Ovary (tissue), 9 donors: Measurements from ENCODE around the gene MTX3. TPM values are rescaled to one million over a fixed set of nuclear protein-coding genes. Genes with fewer than 3 reads are reported as not detected.
A peak's percentile ranks its signal among the peaks of the same experiment; 100 is the strongest.

Experiments
- DNase-seq, 5 donors: peaks; one replicate each; pipeline ENCODE4 v3.0.0-alpha.2; 2019 to 2020
- H3K27ac ChIP-seq, 2 donors: fragments of 200-600 bp; one replicate each; pipeline versions ENCODE4 v1.5.1 to v1.8.0; 2019 to 2022
- H3K27me3 ChIP-seq: fragments of 200-600 bp; one replicate; pipeline ENCODE4 v1.8.0; 2022
- H3K36me3 ChIP-seq: fragments of 200-600 bp; sonication (generic); one replicate; pipeline ENCODE4 v1.5.1; 2019
- H3K4me1 ChIP-seq: one replicate; pipeline ENCODE4 v1.8.1; 2013; ENCODE audit warnings: mild to moderate bottlenecking, moderate library complexity; ENCODE audit not compliant: insufficient read depth
- H3K4me3 ChIP-seq: fragments of 200-600 bp; sonication (generic); one replicate; pipeline ENCODE4 v1.5.1; 2017
- H3K9me3 ChIP-seq, 2 donors: fragments of 200-600 bp in 1 of 2; sonication (generic) in 1 of 2; one replicate each; pipeline versions ENCODE4 v1.5.1 to v1.8.1; 2013 to 2019; ENCODE audit warnings: mild to moderate bottlenecking in 1 of 2, moderate library complexity in 1 of 2
- EP300 ChIP-seq: sonication (generic); formaldehyde crosslinking; IDR thresholded peaks from one replicate; pipeline ENCODE4 v1.6.1; 2017; ENCODE audit warnings: antibody characterized with exemption
- POLR2A ChIP-seq: fragments of 450-650 bp; IDR thresholded peaks from one replicate; pipeline ENCODE4 v1.6.1; 2017; ENCODE audit warnings: antibody characterized with exemption, mild to moderate bottlenecking, moderate library complexity
- WGBS, 3 donors: extraction: QIAGEN DNeasy Blood & Tissue Kit in 1 of 3; methylation state at CpG; one replicate each; pipeline versions ENCODE4 v1.1.5 to v1.1.7; 2013 to 2017; 5-methylcytosine and 5-hydroxymethylcytosine counted together
- intact Hi-C, 4 donors: fragments of 100-400 bp; cut with DNase I; formaldehyde crosslinking; loops; one replicate each; pipeline versions ENCODE4 v1.11.0 to v1.15.1; 2022 to 2023
- polyA plus RNA-seq, 2 donors: library from polyadenylated mRNA; stranded (reverse); fragments of 200-250 nt in 1 of 2; fragments of 350-450 nt in 1 of 2; fragmentation: Illumina TruSeq in 1 of 2; extraction: RNeasy Lipid Tissue Mini Kit (QIAGEN cat#74804) in 1 of 2; gene quantifications; one replicate each; pipeline ENCODE4 v1.2.3, GENCODE V29; 2013 to 2014
- total RNA-seq, 7 donors: library from RNA; depleted of rRNA in 2 of 7; stranded (reverse); fragments of >200 nt in 2 of 7; fragmentation: NEBNext Ultra II Directional in 3 of 7; extraction: Animal tissue kit (Norgen Biotek cat#: 25700) in 3 of 7; gene quantifications; one replicate each; pipeline versions ENCODE4 v1.1.0 to v1.2.4, GENCODE V29; 2016 to 2023
- TF ChIP-seq, protein P1 (sequence below), 3 donors: fragments of 450-650 bp in 2 of 3; fragments of 200-600 bp in 1 of 3; IDR thresholded peaks; one replicate each; pipeline versions ENCODE4 v1.5.1 to v1.8.0; 2016 to 2022; ENCODE audit warnings: antibody characterized with exemption in 3 of 3, mild to moderate bottlenecking in 1 of 3
- donor health status: DM: no; HTN: no; CAD: no; lungs with moderate emphysema.
- donor health status: DM: no; HTN: no; CAD: no.
- donor health status: Bipolar disorder and iron deficiency.
- donor health status: DM: yes; HTN: yes; CAD: no.
- donor health status: DM: no; HTN: no; CAD: no.
- donor health status: DM: yes; HTN: yes; CAD: no.

The MTX3 gene
- total and polyA plus RNA-seq, 9 donors: 8.2 to 24.3 (median 16.7) TPM

DNA sequence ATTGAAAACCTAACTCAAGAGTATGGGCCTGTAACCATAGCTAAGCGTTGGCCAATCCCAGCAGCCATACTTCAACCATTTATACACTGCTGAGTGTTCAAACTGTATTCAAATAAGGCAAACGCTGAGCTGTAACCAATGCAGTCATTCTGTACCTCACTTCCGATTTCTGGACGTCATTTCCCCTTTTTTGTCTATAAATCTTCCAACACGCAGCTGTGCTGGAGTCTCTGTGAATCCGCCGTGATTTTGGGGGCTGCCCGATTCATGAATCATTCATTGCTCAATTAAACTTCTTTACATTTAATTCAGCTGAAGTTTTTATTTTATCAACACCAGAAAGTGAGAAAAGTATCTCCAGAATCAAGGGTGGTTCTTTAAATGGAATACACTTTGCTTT, 31.7 kb downstream of the MTX3 start:
- no peak for DNase-seq
- intact Hi-C loops: no loop called here
- TF ChIP-seq, protein P1, sequence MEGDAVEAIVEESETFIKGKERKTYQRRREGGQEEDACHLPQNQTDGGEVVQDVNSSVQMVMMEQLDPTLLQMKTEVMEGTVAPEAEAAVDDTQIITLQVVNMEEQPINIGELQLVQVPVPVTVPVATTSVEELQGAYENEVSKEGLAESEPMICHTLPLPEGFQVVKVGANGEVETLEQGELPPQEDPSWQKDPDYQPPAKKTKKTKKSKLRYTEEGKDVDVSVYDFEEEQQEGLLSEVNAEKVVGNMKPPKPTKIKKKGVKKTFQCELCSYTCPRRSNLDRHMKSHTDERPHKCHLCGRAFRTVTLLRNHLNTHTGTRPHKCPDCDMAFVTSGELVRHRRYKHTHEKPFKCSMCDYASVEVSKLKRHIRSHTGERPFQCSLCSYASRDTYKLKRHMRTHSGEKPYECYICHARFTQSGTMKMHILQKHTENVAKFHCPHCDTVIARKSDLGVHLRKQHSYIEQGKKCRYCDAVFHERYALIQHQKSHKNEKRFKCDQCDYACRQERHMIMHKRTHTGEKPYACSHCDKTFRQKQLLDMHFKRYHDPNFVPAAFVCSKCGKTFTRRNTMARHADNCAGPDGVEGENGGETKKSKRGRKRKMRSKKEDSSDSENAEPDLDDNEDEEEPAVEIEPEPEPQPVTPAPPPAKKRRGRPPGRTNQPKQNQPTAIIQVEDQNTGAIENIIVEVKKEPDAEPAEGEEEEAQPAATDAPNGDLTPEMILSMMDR (IDR thresholded peaks at IDR 0.05): no peak
- TF ChIP-seq EP300 (no peak), POLR2A (no peak)
- no peaks in the 10 kb centered on the region for H3K4me1 ChIP-seq
- no peaks in the 10 kb centered on the region for H3K27me3 ChIP-seq
- 83 to 89% (median 85%) methylated on average over 8 of the region's 8 CpGs for WGBS, 3 donors
- no peaks in the 10 kb centered on the region for H3K36me3 ChIP-seq
- no peak overlapping the region for H3K4me3 ChIP-seq
- no peak overlapping the region for H3K27ac ChIP-seq
- no peaks in the 10 kb centered on the region for H3K9me3 ChIP-seq

DNA sequence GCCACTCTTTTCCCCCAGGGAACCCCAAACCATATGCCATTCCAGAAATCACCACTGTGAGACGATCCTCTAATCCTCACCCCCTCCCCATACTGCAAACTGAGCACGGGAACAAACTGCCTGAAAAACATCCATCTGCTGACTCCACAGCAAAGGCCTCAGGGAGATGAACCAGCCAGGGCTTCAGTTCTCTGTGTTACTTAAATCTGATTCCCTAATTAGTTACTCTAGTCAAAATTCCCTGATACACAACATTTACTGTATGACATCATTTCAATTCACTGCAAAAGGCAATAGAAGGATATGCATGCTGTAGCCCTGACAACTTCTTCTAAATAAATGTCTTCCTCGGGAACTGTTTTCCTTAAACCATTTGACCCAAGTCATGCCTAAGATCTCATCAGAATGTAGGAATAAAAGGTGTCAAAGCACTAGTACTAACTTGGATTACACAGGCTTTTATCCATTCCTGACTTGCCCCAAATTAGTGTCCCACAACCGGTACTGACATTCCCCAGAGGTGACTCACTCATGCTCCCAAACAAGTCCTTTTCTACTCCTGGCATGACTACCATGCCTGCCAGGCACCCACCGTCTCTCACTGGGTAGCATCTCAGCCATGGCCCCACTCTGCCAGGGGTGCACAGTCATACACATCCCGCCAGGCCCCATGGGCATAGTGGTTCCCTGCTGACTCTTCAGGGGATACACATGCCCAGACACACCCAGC, 35.0 kb downstream of the MTX3 start:
- Histone ChIP-seq H3K4me1 (no peaks in the 10 kb centered on the region), H3K27me3 (no peaks in the 10 kb centered on the region), H3K4me3 (no peak overlapping the region), H3K36me3 (no peaks in the 10 kb centered on the region), H3K9me3 (no peaks in the 10 kb centered on the region), H3K27ac (peak overlapping the region in 1 of 2 donors; percentile 17)
- DNase-seq: no peak
- 48 to 57% (median 56%) methylated on average over 6 of the region's 6 CpGs for WGBS, 3 donors
- TF ChIP-seq, protein P1 (IDR thresholded peaks at IDR 0.05): no peak
- TF ChIP-seq EP300: no peak
- no peak for TF ChIP-seq POLR2A
- intact Hi-C loops: no loop called here

DNA sequence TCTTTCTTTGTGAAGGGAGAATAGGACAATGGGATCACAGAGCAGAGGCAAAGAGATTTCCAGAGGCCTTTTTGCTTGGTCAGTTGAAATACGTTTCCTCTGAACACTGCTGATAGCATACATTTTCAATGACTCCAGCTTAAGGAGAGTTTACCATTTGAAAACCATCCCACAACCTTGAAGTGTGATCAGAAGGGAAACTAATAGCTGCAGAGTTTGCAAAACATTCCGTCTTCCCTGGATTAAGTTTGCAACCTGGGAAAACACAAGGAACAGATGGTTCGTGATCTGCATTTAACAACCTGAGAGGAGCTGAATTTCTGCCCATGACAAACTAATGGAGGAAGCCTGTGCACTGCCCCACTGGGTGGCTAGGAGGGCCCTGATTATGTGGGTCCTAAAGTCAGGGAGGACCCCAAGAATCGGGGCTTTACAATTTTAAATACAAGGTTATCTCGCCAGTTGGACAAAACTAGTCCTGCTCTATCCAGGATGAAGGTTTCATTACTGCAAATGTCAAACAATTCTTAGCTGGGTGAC, 35.6 kb downstream of the MTX3 start:
- TF ChIP-seq, protein P1 (IDR thresholded peaks at IDR 0.05): no peak
- TF ChIP-seq EP300 (no peak), POLR2A (no peak)
- H3K27me3 ChIP-seq: no peaks in the 10 kb centered on the region
- H3K36me3 ChIP-seq: no peaks in the 10 kb centered on the region
- intact Hi-C loops: no loop called here
- 29 to 50% (median 42%) methylated on average over 5 of the region's 5 CpGs for WGBS, 3 donors
- H3K9me3 ChIP-seq: no peaks in the 10 kb centered on the region
- H3K4me3 ChIP-seq: no peak overlapping the region
- H3K27ac ChIP-seq: peak overlapping the region in 1 of 2 donors; percentile 17
- H3K4me1 ChIP-seq: no peaks in the 10 kb centered on the region
- DNase-seq: no peak

- WGBS, 3 donors: 60 to 83% (median 70%) methylated on average over 3 of the region's 3 CpGs
- intact Hi-C loops: no loop called here
These were observed 36.4 kb downstream of the MTX3 start for GRCh38 chr5:79954620-79955019.

More at GRCh38 chr5:79954620-79955019, 36.4 kb downstream of the MTX3 start:
- no peaks in the 10 kb centered on the region for H3K36me3 ChIP-seq
- H3K4me3 ChIP-seq: no peak overlapping the region
- no peaks in the 10 kb centered on the region for H3K27me3 ChIP-seq
- no peaks in the 10 kb centered on the region for H3K9me3 ChIP-seq
- no peak for TF ChIP-seq EP300
- TF ChIP-seq POLR2A: no peak
- TF ChIP-seq, protein P1 (IDR thresholded peaks at IDR 0.05): no peak
- no peak for DNase-seq
- no peaks in the 10 kb centered on the region for H3K4me1 ChIP-seq
- H3K27ac ChIP-seq: no peak overlapping the region
